ENCODE results near the gene IFNAR2. TPM values are rescaled to one million over a fixed set of nuclear protein-coding genes. Genes with fewer than 3 reads are reported as not detected.

The IFNAR2 gene
- polyA plus RNA-seq, 1 donor from 2014 or later, result 10.3 TPM

DNA sequence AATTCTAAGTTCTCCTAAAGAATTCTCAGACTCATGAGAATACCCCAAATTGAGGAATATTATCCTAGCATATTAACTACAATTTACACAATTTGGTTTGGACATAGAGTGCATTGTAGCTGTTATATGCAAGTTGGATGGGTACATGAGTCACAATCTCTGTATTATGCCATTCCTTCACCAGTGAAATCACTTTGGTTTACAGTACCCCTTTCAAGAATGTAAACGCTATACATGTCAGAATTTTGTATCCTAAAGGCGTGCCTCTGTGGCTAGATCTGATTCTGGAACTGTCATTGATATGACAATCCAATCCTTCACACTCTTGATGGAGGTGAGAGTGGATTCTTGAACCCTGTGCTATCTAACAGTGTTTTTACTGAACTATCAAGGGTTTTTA, 29.7 kb downstream of the IFNAR2 start:
- peaks cover 6% of the 10 kb centered on the region for H3K36me3 ChIP-seq (ENCODE audit: insufficient read depth, low read length)
- H3K27me3 ChIP-seq (ENCODE audit: insufficient read depth, low read depth, low read length), result no peaks in the 10 kb centered on the region
- no peaks in the 10 kb centered on the region for H3K9me2 ChIP-seq (ENCODE audit: insufficient read depth, low read length)
- no peak overlapping the region for H3K4me3 ChIP-seq (ENCODE audit: low read length)
- TF ChIP-seq SMC3 (conservative IDR thresholded peaks at IDR 0.05; ENCODE audit: poor library complexity) (no peak), RAD21 (conservative IDR thresholded peaks at IDR 0.05) (no peak), EP300 (conservative IDR thresholded peaks at IDR 0.05; ENCODE audit: poor library complexity, severe bottlenecking) (no peak), TAF1 (IDR thresholded peaks at IDR 0.05; ENCODE audit: low read depth) (no peak), POLR2AphosphoS5 (IDR thresholded peaks at IDR 0.05) (no peak), MXI1 (conservative IDR thresholded peaks at IDR 0.05; ENCODE audit: poor library complexity, severe bottlenecking) (no peak), EZH2 (IDR thresholded peaks at IDR 0.05; ENCODE audit: borderline replicate concordance, insufficient read depth, low read length, poor library complexity, severe bottlenecking) (no peak)
- TF ChIP-seq, protein P1, sequence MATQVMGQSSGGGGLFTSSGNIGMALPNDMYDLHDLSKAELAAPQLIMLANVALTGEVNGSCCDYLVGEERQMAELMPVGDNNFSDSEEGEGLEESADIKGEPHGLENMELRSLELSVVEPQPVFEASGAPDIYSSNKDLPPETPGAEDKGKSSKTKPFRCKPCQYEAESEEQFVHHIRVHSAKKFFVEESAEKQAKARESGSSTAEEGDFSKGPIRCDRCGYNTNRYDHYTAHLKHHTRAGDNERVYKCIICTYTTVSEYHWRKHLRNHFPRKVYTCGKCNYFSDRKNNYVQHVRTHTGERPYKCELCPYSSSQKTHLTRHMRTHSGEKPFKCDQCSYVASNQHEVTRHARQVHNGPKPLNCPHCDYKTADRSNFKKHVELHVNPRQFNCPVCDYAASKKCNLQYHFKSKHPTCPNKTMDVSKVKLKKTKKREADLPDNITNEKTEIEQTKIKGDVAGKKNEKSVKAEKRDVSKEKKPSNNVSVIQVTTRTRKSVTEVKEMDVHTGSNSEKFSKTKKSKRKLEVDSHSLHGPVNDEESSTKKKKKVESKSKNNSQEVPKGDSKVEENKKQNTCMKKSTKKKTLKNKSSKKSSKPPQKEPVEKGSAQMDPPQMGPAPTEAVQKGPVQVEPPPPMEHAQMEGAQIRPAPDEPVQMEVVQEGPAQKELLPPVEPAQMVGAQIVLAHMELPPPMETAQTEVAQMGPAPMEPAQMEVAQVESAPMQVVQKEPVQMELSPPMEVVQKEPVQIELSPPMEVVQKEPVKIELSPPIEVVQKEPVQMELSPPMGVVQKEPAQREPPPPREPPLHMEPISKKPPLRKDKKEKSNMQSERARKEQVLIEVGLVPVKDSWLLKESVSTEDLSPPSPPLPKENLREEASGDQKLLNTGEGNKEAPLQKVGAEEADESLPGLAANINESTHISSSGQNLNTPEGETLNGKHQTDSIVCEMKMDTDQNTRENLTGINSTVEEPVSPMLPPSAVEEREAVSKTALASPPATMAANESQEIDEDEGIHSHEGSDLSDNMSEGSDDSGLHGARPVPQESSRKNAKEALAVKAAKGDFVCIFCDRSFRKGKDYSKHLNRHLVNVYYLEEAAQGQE (IDR thresholded peaks at IDR 0.05; ENCODE audit: borderline replicate concordance), result no peak
- TF ChIP-seq, protein P2, sequence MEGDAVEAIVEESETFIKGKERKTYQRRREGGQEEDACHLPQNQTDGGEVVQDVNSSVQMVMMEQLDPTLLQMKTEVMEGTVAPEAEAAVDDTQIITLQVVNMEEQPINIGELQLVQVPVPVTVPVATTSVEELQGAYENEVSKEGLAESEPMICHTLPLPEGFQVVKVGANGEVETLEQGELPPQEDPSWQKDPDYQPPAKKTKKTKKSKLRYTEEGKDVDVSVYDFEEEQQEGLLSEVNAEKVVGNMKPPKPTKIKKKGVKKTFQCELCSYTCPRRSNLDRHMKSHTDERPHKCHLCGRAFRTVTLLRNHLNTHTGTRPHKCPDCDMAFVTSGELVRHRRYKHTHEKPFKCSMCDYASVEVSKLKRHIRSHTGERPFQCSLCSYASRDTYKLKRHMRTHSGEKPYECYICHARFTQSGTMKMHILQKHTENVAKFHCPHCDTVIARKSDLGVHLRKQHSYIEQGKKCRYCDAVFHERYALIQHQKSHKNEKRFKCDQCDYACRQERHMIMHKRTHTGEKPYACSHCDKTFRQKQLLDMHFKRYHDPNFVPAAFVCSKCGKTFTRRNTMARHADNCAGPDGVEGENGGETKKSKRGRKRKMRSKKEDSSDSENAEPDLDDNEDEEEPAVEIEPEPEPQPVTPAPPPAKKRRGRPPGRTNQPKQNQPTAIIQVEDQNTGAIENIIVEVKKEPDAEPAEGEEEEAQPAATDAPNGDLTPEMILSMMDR (IDR thresholded peaks at IDR 0.05; ENCODE audit: poor library complexity, severe bottlenecking), result no peak
- H3K79me2 ChIP-seq (replicated peaks; ENCODE audit: insufficient read depth, low read length), result no peaks in the 10 kb centered on the region
- H3K9ac ChIP-seq (ENCODE audit: low read length), result no peak overlapping the region
- no peak overlapping the region for H3K4me2 ChIP-seq (ENCODE audit: low read length)
- no peak overlapping the region for H2AFZ ChIP-seq (ENCODE audit: low read depth, low read length)
- H3K27ac ChIP-seq (ENCODE audit: low read length), result no peak overlapping the region
- no peaks in the 10 kb centered on the region for H4K20me1 ChIP-seq (ENCODE audit: insufficient read depth)
- H3F3A ChIP-seq (ENCODE audit: insufficient read depth, low read length, poor library complexity, severe bottlenecking), result no peaks in the 10 kb centered on the region
- H3K9me3 ChIP-seq (ENCODE audit: low read length), result no peaks in the 10 kb centered on the region

DNA sequence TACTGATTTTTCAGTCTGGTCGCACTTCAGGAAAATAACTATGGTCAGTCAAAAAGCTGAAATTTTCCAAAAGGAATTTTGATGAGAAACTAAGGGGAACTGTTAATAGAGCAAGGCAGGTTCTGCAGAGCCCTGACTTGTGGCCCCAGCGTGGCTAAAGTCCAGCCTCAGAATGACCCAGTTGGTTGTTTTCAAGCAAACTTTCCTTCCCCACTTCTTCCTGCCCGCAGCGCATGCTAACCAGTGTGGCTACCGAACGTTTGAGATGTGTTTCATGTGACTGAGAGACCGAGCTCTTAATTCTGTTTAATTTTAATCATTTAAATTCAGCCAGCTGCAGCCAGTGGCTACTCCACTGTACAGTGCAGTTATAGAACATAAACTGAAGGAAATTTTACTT, 30.3 kb downstream of the IFNAR2 start:
- H3K4me3 ChIP-seq (ENCODE audit: low read length), result no peak overlapping the region
- no peaks in the 10 kb centered on the region for H4K20me1 ChIP-seq (ENCODE audit: insufficient read depth)
- H3K27me3 ChIP-seq (ENCODE audit: insufficient read depth, low read depth, low read length), result no peaks in the 10 kb centered on the region
- H3K79me2 ChIP-seq (replicated peaks; ENCODE audit: insufficient read depth, low read length), result no peaks in the 10 kb centered on the region
- H3K9me2 ChIP-seq (ENCODE audit: insufficient read depth, low read length), result no peaks in the 10 kb centered on the region
- H3K27ac ChIP-seq (ENCODE audit: low read length), result no peak overlapping the region
- no peaks in the 10 kb centered on the region for H3F3A ChIP-seq (ENCODE audit: insufficient read depth, low read length, poor library complexity, severe bottlenecking)
- H3K9ac ChIP-seq (ENCODE audit: low read length), result no peak overlapping the region
- TF ChIP-seq, protein P1 (IDR thresholded peaks at IDR 0.05; ENCODE audit: borderline replicate concordance), result no peak
- TF ChIP-seq POLR2AphosphoS5 (IDR thresholded peaks at IDR 0.05) (no peak), MXI1 (conservative IDR thresholded peaks at IDR 0.05; ENCODE audit: poor library complexity, severe bottlenecking) (no peak), TAF1 (IDR thresholded peaks at IDR 0.05; ENCODE audit: low read depth) (no peak), RAD21 (conservative IDR thresholded peaks at IDR 0.05) (no peak)
- no peak overlapping the region for H2AFZ ChIP-seq (ENCODE audit: low read depth, low read length)
- no peak overlapping the region for H3K4me2 ChIP-seq (ENCODE audit: low read length)
- peaks cover 6% of the 10 kb centered on the region for H3K36me3 ChIP-seq (ENCODE audit: insufficient read depth, low read length)
- no peaks in the 10 kb centered on the region for H3K9me3 ChIP-seq (ENCODE audit: low read length)

Data from neural cell (in vitro differentiated cells).